Measurements from ENCODE around the gene PPEF2.

DNA sequence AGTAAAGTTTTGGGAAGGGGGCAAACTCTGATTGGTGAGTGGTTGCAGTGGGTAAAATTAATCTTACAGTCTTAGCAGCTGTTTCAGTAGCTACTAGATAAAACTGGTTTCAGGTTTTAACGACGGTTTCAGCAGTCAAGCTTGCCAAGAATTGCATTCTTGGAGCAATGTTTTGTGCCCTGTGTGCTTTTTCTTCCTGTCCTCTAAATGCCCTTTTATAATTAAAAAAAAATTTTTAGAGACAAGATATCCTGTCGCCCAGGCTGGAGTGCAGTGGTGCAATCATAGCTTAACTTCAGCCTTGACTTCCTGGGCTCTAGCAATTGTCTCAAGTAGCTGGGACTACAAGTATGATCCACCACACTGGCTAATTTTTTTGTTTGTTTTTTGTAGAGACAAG, 6.3 kb upstream of the PPEF2 start:
- TF ChIP-seq, protein P1, sequence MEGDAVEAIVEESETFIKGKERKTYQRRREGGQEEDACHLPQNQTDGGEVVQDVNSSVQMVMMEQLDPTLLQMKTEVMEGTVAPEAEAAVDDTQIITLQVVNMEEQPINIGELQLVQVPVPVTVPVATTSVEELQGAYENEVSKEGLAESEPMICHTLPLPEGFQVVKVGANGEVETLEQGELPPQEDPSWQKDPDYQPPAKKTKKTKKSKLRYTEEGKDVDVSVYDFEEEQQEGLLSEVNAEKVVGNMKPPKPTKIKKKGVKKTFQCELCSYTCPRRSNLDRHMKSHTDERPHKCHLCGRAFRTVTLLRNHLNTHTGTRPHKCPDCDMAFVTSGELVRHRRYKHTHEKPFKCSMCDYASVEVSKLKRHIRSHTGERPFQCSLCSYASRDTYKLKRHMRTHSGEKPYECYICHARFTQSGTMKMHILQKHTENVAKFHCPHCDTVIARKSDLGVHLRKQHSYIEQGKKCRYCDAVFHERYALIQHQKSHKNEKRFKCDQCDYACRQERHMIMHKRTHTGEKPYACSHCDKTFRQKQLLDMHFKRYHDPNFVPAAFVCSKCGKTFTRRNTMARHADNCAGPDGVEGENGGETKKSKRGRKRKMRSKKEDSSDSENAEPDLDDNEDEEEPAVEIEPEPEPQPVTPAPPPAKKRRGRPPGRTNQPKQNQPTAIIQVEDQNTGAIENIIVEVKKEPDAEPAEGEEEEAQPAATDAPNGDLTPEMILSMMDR (IDR thresholded peaks at IDR 0.05; ENCODE audit: low read length): no peak
- no peak for TF ChIP-seq EZH2 (optimal IDR thresholded peaks at IDR 0.05; ENCODE audit: low read depth, low read length)
- TF ChIP-seq EZH2phosphoT487 (IDR thresholded peaks at IDR 0.05; ENCODE audit: low read length): no peak
